ENCODE data around the gene CHCHD3. TPM values are rescaled to one million over a fixed set of nuclear protein-coding genes. Genes with fewer than 3 reads are reported as not detected.
"Not testable (repeated sequence)": the region's sequence is repeated elsewhere in the genome, so short reads cannot be mapped to it uniquely, and the experiment has no call there.

Gene CHCHD3
- total RNA-seq, 2 donors from 2014 or later: 43.4 to 54.8 TPM

GRCh38 chr7:132893560-132893959 lies 188.3 kb downstream of the CHCHD3 start:
- ATAC-seq (no peak), DNase-seq (ENCODE audit: low spot score in 2 of 2) (no peak)
- peaks cover 3 to 11% of the 10 kb centered on the region in 2 donors for H3K9me3 Mint-ChIP-seq
- H3K36me3 Mint-ChIP-seq: peaks cover 25 to 30% of the 10 kb centered on the region in 2 donors
- H3K27ac Mint-ChIP-seq: peak overlapping the region in 1 of 2 donors; percentile 44

GRCh38 chr7:132892744-132893143 lies 189.1 kb downstream of the CHCHD3 start:
- DNase-seq (ENCODE audit: low spot score in 2 of 2); H3K27ac Mint-ChIP-seq; ATAC-seq: not testable (repeated sequence)
- H3K36me3 Mint-ChIP-seq: peaks cover 25 to 30% of the 10 kb centered on the region in 2 donors
- H3K9me3 Mint-ChIP-seq: peaks cover 3 to 11% of the 10 kb centered on the region in 2 donors

DNA sequence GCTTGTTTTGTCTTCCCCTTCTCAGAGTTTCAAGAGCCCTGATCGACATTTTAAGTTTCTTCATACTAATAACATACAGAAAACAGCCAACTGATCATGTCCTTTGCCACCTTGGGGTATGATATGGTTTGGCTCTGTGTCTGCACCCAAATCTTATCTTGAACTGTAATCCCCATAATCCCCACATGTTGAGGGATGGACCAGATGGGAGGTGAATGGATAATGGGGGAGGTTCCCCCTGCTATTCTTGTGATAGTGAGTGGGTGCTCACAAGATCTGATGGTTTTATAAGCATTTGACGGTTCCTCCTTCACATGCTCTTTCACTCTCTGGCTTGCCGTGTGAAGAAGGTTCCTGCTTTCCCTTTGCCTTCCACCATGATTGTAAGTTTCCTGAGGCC lies 190.3 kb downstream of the CHCHD3 start:
- Mint-ChIP-seq H3K27ac (no peak overlapping the region), H3K36me3 (peaks cover 25 to 30% of the 10 kb centered on the region in 2 donors), H3K9me3 (peaks cover 3 to 11% of the 10 kb centered on the region in 2 donors)
- no peak for ATAC-seq
- no peak for DNase-seq (ENCODE audit: low spot score in 2 of 2)

DNA sequence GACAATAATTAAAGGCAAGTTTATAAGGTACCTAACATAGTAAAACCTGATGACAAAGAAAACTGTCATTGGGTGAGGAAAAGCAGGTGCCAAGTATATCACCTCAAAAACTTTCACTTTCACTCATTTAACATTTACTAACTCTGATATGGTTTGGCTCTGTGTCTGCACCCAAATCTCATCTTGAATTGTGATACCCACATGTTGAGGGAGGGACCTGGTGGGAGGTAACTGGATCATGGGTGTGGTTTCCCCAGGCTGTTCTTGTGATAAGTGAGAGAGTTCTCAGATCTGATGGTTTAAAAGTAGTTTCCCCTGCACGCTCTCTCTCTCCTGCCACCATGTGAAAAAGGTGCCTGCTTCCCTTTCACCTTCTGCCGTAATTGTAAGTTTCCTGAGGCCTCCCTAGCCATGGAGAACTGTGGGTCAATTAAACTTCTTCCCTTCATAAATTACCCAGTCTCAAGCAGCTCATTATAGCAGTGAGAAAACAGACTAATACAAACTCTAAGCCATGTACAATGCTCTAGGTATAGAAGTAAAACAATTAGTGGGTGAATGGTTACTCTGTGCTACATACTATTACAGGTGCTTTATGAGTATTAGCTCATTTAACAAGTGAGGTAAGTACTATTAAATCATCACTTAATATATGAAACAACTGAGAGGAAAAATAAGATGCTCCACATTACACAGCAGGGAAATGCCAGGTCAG lies 199.0 kb downstream of the CHCHD3 start:
- Mint-ChIP-seq H3K27ac (peak overlapping the region in 1 of 2 donors; percentile 62), H3K9me3 (no peaks in the 10 kb centered on the region), H3K36me3 (peaks cover 5 to 17% of the 10 kb centered on the region in 2 donors)
- DNase-seq (ENCODE audit: low spot score in 2 of 2) (peak; percentile 25 to 56), ATAC-seq (peak; percentile 96 to 98)

DNA sequence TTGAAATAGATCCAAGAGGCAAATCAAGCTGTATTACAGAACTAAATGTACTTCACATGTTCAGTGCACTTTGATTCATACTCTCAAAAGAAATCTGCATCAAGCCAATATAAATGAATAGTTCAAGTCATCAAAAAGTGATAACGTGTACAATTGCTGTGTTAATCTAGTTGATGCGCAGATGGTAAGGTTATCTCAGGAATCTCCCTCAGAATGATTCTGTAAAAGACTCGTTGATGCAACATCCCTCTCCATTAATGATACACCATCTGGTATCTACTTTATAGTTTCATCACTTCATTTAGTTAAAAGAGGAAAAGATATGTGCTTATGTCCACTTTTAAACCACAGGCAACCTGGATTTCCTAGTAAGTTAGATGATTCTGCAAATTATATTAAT lies 200.6 kb downstream of the CHCHD3 start:
- H3K36me3 Mint-ChIP-seq: peaks cover 5 to 17% of the 10 kb centered on the region in 2 donors
- no peak overlapping the region for H3K27ac Mint-ChIP-seq
- ATAC-seq: no peak
- DNase-seq (ENCODE audit: low spot score in 2 of 2): no peak
- H3K9me3 Mint-ChIP-seq: no peaks in the 10 kb centered on the region

- DNase-seq (ENCODE audit: low spot score in 2 of 2) (no peak), ATAC-seq (no peak)
- Mint-ChIP-seq H3K36me3 (peaks cover 5 to 15% of the 10 kb centered on the region in 2 donors), H3K27ac (no peak overlapping the region), H3K9me3 (peaks cover 0 to under 1% of the 10 kb centered on the region in 2 donors)
Measured at GRCh38 chr7:132879579-132879978, 202.3 kb downstream of the CHCHD3 start.

DNA sequence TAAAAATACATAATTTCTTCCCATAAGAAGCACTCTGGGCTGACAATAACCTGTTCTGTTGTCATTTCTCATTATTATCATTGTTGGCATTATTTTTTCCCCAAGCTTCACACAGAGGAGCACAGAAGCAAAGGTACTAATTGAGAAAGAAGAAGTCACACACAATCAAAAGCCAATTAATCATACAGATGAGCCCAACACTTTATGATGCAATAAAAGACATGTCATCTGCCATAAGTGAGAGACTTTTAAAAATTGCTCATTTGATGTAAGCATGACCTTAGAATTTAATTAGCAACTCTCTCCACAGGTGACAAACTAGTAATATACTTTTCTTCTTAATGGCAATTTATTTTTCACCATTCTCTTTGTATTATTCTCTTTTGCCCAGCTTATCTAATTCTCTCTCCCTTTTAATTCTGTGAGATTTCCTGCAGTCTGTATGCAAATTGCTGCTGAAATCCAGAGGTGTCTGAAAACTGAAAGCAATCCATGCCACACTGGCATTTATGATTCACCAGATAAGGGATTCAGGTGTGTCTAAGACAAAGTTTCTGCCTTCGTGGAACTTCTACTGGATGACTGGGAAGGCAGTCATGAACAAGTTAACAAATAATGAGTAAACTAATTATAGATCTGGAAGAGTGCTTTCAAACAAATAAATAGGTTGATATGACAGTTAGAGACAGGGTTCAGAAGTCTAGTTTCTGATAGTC lies 203.5 kb downstream of the CHCHD3 start:
- H3K27ac Mint-ChIP-seq: no peak overlapping the region
- ATAC-seq: peak in 1 of 2 donors; percentile 10

DNA sequence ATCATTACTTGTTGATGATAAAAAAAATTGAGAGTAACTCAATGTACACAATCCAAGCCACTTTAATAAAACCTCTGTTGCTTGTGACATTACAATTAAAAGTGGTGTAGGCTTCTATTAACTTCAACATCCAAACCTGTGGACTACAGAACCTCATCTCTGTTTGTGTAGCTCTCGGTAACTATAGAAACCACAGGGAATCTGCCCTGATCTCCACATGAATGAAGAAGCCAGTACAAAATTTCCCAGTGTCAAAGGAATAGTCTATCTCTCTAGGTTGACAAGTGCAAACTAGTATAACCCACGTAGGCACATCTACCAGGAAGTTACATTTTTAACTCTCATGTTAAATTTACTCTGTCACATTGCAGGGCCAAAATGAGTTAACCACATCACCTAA lies 204.3 kb downstream of the CHCHD3 start:
- peaks cover 0 to 3% of the 10 kb centered on the region in 2 donors for H3K9me3 Mint-ChIP-seq
- ATAC-seq (no peak), DNase-seq (ENCODE audit: low spot score in 2 of 2) (no peak)
- peaks cover 0 to 7% of the 10 kb centered on the region in 2 donors for H3K36me3 Mint-ChIP-seq
- no peak overlapping the region for H3K27ac Mint-ChIP-seq

More for the DNA sequence above, 203.5 kb downstream of the CHCHD3 start:
- Mint-ChIP-seq H3K36me3 (peaks cover 0 to 7% of the 10 kb centered on the region in 2 donors), H3K9me3 (peaks cover 0 to 3% of the 10 kb centered on the region in 2 donors)
- DNase-seq (ENCODE audit: low spot score in 2 of 2): no peak

DNA sequence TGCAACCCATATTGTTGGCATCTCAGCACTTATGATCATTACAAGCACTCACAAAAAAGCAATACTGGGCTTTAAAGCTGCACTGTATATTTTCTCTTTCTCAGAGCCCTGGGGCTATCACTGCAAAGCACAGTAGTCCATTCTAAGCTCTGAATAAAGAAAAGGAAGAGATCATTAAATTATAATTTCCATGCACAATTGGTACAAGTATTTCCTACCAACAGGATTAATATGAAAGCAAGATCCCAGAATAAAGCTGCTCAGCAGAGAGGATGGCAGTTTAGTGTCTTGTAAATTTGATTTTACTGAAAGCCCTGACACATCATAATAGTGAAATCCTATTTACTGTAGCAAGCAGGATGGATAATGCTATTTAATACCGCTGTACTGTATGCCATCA lies 205.3 kb downstream of the CHCHD3 start:
- no peak for ATAC-seq
- H3K9me3 Mint-ChIP-seq: peaks cover 0 to 3% of the 10 kb centered on the region in 2 donors
- peaks cover 0 to 7% of the 10 kb centered on the region in 2 donors for H3K36me3 Mint-ChIP-seq
- no peak overlapping the region for H3K27ac Mint-ChIP-seq
- no peak for DNase-seq (ENCODE audit: low spot score in 2 of 2)

DNA sequence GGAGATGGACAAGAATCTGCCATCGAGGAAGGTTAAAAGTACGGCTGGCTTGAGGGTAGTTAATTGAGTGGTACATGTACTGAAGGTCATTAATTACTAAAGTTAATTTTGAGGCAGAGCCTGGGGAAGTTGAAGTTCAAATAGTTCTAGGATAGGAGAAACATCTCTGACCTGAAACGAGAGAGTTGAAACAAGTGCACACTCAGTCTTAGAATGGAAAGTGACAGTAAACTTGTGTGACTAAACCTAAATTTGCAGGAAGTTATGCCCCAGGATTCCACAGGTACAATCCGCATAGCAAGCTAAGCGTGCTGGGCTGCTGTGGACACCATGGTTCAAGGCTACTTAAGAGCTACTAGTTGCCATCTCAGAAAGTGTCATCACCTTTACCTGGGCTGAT lies 209.9 kb downstream of the CHCHD3 start:
- ATAC-seq (peak in 1 of 2 donors; percentile 47), DNase-seq (ENCODE audit: low spot score in 2 of 2) (no peak)
- H3K27ac Mint-ChIP-seq: no peak overlapping the region
- peaks cover 0 to 11% of the 10 kb centered on the region in 2 donors for H3K36me3 Mint-ChIP-seq
- peaks cover 0 to 3% of the 10 kb centered on the region in 2 donors for H3K9me3 Mint-ChIP-seq

DNA sequence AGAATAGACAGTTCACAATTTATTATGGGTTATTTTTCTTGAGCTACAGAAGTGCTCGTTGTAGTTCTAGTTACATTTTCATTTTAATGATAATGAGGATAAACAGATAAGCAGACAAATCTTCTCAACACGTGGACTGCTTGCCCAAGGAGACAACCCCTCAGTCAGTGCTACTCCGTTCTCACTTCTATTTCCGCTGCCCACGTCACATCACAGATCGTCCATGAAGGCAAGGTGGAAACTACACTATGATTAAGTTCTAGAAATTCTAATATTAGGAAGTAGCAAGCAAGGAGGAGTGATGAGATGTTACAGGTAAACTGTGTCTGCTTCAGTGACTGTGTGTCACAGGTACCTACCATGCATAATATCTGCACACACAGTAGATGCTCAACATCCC lies 210.5 kb downstream of the CHCHD3 start:
- peaks cover 0 to 3% of the 10 kb centered on the region in 2 donors for H3K9me3 Mint-ChIP-seq
- DNase-seq (ENCODE audit: low spot score in 2 of 2) (no peak), ATAC-seq (no peak)
- H3K36me3 Mint-ChIP-seq: peaks cover 0 to 15% of the 10 kb centered on the region in 2 donors
- H3K27ac Mint-ChIP-seq: no peak overlapping the region

DNA sequence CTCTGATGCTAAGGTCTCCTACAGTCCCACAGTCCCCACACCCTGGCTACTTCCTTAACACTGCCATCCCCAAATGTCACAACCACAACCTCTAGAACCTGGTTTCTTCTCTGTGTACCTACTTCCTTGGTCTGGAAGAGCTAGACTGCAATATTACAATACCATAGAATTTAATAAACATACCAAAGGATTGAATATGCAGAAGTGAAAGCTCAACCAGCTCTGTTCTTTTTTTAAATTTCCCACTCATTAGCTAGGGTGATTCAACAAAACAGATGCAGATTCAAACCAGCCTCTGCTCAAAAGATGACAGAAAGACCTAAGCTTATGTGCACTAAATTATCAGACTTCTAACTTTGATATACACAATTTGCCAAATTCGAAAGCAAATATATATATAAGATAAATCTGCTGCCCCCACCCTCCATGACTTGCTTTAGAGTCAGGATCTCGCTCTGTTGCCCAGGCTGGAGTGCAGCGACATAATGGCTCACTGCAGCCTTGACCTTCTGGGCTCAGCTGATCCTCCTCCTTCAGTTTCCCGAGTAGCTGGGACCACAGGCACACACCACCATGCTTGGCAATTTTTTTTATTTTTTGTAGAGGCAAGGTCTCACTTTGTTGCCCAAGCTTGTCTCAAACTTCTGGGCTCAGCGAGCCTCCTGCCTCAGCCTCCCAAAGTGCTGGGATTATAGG lies 212.6 kb downstream of the CHCHD3 start:
- Mint-ChIP-seq H3K9me3 (peaks cover 0 to 7% of the 10 kb centered on the region in 2 donors), H3K36me3 (peaks cover 9 to 25% of the 10 kb centered on the region in 2 donors), H3K27ac (no peak overlapping the region)
- no peak for DNase-seq (ENCODE audit: low spot score in 2 of 2)
- ATAC-seq: no peak

DNA sequence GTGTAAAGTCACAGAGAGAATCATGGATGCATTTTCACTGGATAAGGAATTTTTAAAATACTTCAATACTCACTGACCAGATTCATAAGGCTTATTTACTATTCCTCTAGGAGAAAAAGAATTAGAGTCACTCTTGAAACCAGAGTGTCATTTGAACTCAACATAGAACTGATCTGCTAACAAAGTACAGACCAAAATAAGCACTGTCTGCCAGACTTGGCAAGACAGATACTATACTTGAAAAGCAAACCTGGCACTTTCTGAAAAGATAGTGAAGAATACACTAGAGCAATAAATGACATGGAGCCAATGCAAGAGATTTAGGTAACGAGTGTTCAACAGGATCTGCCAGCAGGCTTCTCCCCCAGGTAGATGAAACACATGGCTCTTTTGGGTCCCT lies 215.3 kb downstream of the CHCHD3 start:
- DNase-seq (ENCODE audit: low spot score in 2 of 2): no peak
- H3K27ac Mint-ChIP-seq: no peak overlapping the region
- no peak for ATAC-seq
- H3K36me3 Mint-ChIP-seq: peaks cover 20 to 37% of the 10 kb centered on the region in 2 donors
- H3K9me3 Mint-ChIP-seq: peaks cover 0 to 12% of the 10 kb centered on the region in 2 donors

DNA sequence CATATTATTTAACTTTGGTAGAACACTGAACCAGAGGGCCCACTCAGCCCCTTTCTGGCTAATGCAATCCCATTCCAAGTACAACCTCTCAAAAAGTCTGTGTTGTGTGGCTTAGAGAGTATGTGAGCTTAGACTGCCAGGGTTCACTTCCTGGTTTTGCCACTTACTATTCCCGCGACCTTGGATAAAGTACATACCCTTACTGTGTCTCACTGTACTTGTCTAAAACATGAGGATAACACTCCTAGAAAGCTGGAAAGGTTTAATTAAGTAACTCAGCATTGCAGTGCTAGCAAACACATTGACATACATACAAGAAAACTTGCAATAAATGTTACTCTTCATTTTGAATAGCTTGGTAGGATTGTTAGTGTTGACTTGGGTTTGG lies 215.8 kb downstream of the CHCHD3 start:
- no peak overlapping the region for H3K27ac Mint-ChIP-seq
- H3K9me3 Mint-ChIP-seq: peaks cover 0 to 12% of the 10 kb centered on the region in 2 donors
- H3K36me3 Mint-ChIP-seq: peaks cover 20 to 37% of the 10 kb centered on the region in 2 donors
- no peak for ATAC-seq
- no peak for DNase-seq (ENCODE audit: low spot score in 2 of 2)

DNA sequence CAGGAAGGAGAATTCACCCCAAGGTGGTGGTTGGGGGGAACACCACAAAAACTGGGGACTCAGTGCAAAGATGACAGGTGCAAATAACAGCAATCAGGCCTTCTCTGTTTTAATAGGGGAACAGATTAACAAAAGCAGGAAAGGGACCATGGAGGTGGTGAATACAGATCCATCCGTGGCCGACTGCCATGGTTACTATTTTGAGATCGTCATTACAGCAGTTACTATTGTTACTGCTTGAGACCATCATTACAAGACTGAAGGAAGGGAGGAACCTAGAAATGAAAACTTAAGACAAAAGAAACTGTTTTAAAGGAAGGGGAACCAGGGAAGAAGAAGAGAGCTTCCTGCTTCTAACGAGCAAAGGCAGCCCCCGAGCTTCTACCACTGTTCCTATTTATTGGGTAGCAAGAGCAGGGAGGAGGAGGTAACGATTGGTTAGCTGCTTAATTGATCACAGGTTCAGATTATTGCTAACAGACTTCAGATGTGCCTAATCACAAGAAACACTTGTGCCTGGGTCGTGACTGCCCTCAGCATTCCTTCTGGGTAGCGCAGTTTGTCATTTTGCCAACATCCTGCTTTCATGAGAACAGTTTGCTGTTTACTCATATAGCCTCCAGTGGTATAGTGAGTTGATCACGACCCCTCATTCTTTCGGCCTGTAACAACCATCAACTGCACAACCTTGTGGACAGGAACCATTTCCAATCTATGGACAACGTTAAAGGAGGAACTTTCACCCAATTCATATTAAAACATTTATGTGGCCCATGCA lies 216.3 kb downstream of the CHCHD3 start:
- H3K9me3 Mint-ChIP-seq: peaks cover 0 to 12% of the 10 kb centered on the region in 2 donors
- no peak for ATAC-seq
- H3K36me3 Mint-ChIP-seq: peaks cover 20 to 37% of the 10 kb centered on the region in 2 donors

GRCh38 chr7:132861940-132862554 lies 219.8 kb downstream of the CHCHD3 start:
- DNase-seq (ENCODE audit: low spot score in 2 of 2) (no peak), ATAC-seq (no peak)
- Mint-ChIP-seq H3K27ac (no peak overlapping the region), H3K9me3 (peaks cover 0 to 12% of the 10 kb centered on the region in 2 donors), H3K36me3 (peaks cover 20 to 33% of the 10 kb centered on the region in 2 donors)

More for the DNA sequence above, 216.3 kb downstream of the CHCHD3 start:
- DNase-seq (ENCODE audit: low spot score in 2 of 2): no peak
- no peak overlapping the region for H3K27ac Mint-ChIP-seq
